C4-2B (cell line): Measurements from ENCODE around the gene HHEX.

Experiments used
- CTCF ChIP-seq: fragments of 450-650 bp; conservative IDR thresholded peaks from 2 replicates; pipeline ENCODE4 v1.5.1; 2017; ENCODE audit warnings: mild to moderate bottlenecking
- ZFX ChIP-seq: fragments of 450-650 bp; IDR thresholded peaks from 2 replicates; pipeline ENCODE4 v1.6.1; 2017

DNA sequence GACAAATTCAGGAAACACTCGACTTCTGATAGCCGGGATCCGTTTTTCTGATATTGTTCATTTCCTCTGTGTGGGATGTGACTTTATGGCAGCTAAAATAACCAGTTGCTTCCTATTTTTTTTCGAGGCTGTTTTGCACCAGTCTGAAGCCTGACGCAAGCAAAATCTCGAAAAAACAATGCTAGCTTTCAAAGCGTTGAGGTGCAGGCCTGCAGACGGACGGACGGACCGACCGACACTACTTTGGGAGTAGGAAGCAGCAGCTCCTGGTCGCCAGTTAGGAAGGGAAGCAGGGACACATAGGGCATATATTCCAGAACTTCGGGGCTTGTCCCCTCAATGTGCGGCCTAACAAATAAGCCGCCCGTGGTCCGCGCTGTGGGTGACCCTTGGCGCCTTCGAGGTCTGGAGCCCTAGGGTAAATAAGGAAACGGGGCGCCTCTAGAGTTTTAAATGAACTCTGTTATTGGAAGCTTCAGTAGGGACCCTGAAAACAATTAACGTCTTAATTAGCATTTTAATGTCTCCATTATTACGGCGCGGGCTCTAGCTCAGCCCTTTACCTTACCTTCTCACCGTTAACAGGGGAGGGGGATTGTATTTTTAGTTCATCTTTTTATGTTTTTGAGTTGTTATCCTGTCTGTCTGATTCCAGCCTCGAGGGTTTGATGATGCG lies 1.3 kb downstream of the HHEX start:
- TF ChIP-seq CTCF = no peak
- TF ChIP-seq ZFX = no peak
